K562 (cell line): ENCODE measurements around the gene SDK1.

Experiments used
- EGR1 ChIP-seq: fragments of 450-650 bp; conservative IDR thresholded peaks from 2 replicates; pipeline ENCODE4 v1.6.1; 2017; ENCODE audit warnings: mild to moderate bottlenecking
- GABPA ChIP-seq: fragments of 200-800 bp; sonication (Bioruptor generic); conservative IDR thresholded peaks from 2 replicates; pipeline ENCODE4 v1.6.1; 2016; ENCODE audit warnings: low read depth, missing genetic modification characterization, missing compliant biosample characterization
- NR3C1 ChIP-seq: sonication (generic); formaldehyde crosslinking; IDR thresholded peaks from 2 replicates; pipeline ENCODE4 v1.8.1; 2022; ENCODE audit warnings: missing genetic modification reagents
- PCBP1 ChIP-seq: fragments of 200-400 bp; formaldehyde crosslinking; IDR thresholded peaks from 2 replicates; pipeline ENCODE4 v1.6.1; 2018; ENCODE audit warnings: mild to moderate bottlenecking, low read depth, low read length; ENCODE audit not compliant: poor library complexity, severe bottlenecking
- PHB2 ChIP-seq: fragments of 450-650 bp; IDR thresholded peaks from 2 replicates; pipeline ENCODE4 v1.6.1; 2017; ENCODE audit warnings: low read depth
- SMC3 ChIP-seq: conservative IDR thresholded peaks from 2 replicates; pipeline ENCODE4 v1.6.1; 2011; ENCODE audit warnings: low read depth, low read length, improper control_type of control experiment; ENCODE audit not compliant: insufficient read depth
- ZNF41 ChIP-seq: fragments of 250-450 bp; sonication (Bioruptor Pico); conservative IDR thresholded peaks from 2 replicates; pipeline ENCODE4 v1.4.0; 2020; ENCODE audit warnings: mild to moderate bottlenecking
- TF ChIP-seq, protein P1 (sequence below): fragments of 450-650 bp; formaldehyde crosslinking; IDR thresholded peaks from 2 replicates; pipeline ENCODE4 v1.4.0; 2020; ENCODE audit warnings: mild to moderate bottlenecking, mixed read lengths

DNA sequence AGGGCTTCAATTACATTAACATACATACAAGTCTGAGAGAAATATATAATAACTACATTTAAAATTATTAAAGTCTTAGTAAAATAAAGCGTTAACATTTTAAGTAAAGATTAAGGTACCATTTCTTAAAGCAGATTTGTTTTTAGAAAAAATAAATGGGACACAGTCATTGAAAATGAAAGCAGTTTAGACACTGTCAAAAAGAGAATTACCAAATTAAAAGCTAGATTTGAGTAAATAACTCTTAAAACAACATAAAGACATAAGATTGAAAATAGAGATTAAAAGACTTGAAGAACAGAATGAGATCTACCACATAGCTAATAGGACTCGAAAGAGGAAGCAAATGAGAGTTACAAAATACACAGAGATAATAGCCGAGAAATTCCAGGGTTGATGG, 818.8 kb downstream of the SDK1 start:
- no peak for TF ChIP-seq NR3C1
- TF ChIP-seq SMC3 = no peak
- TF ChIP-seq GABPA (tag) = no peak
- no peak for TF ChIP-seq EGR1
- TF ChIP-seq PCBP1 = no peak
- no peak for TF ChIP-seq ZNF41
- no peak for TF ChIP-seq PHB2
- TF ChIP-seq, protein P1, sequence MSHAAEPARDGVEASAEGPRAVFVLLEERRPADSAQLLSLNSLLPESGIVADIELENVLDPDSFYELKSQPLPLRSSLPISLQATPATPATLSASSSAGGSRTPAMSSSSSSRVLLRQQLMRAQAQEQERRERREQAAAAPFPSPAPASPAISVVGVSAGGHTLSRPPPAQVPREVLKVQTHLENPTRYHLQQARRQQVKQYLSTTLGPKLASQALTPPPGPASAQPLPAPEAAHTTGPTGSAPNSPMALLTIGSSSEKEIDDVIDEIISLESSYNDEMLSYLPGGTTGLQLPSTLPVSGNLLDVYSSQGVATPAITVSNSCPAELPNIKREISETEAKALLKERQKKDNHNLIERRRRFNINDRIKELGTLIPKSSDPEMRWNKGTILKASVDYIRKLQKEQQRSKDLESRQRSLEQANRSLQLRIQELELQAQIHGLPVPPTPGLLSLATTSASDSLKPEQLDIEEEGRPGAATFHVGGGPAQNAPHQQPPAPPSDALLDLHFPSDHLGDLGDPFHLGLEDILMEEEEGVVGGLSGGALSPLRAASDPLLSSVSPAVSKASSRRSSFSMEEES (CRISPR knock-in tag) = no peak
